ENCODE data around the gene LMOD1. TPM values are rescaled to one million over a fixed set of nuclear protein-coding genes. Genes with fewer than 3 reads are reported as not detected.
"Not testable (repeated sequence)": the region's sequence is repeated elsewhere in the genome, so short reads cannot be mapped to it uniquely, and the experiment has no call there.

LMOD1 gene
- total RNA-seq, 1 donor from 2014 or later = not detected

DNA sequence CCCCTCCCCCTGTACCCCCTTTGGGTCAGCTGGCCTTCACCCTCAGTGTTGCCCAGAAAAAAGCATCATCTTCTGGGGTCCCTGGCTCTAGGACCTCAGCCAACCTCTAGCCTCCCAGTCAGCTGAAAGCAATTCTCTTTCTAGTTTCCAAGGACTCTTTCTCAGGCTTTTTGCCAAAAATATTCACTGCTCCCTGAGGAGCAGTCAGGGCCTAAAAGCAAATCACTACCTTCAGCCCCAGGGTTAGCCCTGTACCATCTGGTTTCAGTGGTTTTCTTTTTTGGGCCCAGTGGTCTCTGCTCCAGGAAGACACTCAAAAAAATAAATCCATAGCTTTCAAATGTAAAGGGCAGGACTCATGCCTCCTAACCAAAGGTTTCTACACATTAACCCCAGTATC is 3.1 kb upstream of the LMOD1 start:
- intact Hi-C loops (cut with micrococcal nuclease) = no loop called here

DNA sequence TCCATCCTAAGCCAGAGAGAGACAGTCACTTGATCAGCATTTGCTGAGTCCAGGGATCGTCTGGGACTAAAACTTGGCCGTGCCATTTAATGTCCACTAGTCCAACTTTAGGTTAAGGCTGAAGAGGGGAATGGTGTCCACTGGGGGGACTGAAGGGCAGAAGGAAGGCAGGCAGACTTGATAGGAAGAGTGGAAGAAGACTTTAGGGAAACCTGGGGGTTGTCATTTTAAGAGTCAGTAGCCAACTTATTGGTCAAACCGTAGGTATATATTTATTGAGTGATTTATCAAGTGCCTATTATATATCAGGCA is 1.3 kb upstream of the LMOD1 start:
- intact Hi-C loops (cut with micrococcal nuclease) = no loop called here

DNA sequence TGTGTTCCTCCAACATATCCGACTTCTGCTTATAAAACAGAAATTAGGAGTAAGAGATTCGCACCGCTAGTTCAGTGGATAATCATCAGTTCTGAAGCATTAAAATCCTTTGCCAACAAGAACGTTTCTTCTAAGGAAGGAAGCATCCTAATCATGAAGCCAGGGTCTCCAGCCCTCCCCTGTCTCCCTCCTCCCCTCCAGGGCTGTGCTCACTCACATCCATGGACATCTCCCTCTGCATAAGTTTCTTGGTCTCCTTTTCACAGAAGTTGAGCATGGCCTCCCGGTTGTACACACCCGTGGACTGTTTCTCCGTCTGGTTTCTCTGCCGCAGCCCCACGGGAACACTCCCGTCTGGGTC is 505 bp downstream of the LMOD1 start:
- intact Hi-C loops (cut with micrococcal nuclease) = no loop called here

DNA sequence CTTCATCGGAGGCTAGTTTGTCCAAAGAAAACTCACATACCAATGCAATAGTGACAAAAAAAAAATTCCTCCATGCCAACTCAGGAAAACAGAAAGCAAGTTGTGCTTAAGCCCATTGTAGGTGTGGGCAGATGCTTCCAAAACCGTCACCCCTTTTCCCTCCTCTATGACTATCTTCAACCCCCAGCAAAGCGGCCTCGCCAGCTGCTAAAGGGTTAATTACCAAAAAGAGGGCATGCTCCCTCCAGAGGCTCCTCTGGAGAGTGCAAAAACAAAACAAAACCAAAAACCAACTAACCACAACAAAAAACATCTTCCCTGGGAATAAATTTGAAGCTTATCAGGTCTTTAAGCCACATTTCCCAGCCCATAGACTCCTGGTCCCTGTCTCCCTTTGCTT is 1.2 kb downstream of the LMOD1 start:
- intact Hi-C loops (cut with micrococcal nuclease) = no loop called here

DNA sequence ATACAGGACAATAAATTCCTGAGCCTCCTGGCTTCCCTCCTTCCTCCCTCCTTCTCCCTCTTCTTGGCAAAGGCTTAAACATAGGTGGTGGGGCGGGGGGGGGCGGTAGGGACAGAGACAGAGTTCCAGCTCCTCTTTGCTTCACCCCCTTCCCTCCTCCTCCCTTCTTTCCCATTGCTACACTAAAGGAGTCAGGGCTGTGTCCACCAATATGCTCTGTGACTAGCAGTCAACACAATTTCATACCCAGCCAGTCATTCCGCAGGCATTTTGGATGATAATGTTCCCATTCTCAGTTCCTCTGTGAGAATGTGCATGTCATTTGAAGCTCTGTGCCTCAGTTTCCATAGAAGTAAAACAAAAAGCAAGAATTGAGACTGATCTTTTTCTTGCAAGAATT is 1.7 kb downstream of the LMOD1 start:
- intact Hi-C loops (cut with micrococcal nuclease) = no loop called here

DNA sequence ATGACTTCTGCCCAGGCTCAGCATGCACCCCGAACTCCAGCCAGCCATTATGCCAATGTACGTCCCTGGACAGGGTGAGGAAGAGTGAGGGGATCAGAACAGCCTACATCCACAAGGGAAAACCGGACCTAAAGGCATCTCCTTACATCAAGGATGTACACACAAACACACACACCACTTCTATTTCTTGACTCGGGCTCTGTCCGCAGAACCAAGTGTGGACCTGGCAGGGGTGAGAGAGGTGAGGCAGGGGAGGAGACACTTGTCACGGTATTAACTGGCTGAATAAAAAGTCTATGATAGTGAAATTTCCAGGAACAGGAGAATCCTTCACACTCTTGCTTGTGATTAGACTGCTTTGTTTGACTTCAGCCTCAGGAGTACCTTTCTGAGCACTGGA is 2.3 kb downstream of the LMOD1 start:
- intact Hi-C loops (cut with micrococcal nuclease) = no loop called here

DNA sequence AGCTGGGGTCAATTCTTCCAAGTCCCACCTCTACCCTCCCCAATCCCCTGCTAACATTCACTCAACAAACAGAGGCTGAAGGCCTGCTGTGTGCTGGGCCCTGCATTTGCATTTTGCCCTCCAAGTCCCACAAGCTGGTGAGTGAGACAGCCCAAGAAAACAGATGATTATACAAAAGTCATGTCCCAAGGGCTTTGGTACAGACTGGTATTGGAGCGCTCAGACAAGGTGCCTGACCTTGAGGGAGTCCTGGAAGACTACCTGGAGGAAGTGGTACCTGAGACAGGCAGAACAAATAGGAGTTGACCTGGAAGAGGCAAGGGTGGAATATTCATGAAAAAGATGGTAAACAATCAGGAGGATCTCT is 4.2 kb downstream of the LMOD1 start:
- intact Hi-C loops (cut with micrococcal nuclease) = no loop called here

DNA sequence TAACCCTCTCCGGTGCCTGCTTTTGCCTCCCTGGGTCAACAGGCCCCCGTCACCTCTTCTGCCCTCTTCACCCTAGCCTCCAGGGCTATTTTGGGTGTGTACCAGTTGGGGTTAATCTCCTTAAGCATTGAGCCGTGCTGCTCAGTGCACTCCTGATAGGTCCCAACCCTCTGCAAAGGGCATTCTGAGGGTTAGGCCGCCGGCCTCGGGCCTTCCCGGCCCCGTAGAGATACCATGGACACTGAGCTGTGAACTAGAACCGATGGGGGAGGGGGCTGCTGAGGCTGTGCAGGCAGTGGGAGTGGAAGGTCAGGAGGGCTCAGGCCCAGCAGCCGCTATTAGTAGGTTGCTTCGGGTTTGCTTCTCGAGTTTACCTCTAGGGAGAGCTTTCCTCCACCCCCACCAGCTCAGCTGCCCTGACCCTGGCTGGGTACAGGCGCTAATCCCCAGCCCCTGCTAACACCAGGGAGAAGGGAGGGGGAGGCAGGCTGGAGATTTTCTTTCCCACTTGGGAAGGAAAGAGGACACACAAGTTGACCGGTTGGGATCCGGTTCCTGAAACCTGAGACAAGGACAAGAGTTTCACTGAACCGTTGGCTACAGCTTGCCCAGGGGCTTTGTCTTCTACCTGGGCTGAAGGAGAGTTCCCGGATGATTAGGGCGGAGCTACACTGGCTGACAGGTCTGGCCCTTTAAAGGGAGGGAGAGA is 4.8 kb downstream of the LMOD1 start:
- intact Hi-C loops (cut with micrococcal nuclease) = no loop called here

DNA sequence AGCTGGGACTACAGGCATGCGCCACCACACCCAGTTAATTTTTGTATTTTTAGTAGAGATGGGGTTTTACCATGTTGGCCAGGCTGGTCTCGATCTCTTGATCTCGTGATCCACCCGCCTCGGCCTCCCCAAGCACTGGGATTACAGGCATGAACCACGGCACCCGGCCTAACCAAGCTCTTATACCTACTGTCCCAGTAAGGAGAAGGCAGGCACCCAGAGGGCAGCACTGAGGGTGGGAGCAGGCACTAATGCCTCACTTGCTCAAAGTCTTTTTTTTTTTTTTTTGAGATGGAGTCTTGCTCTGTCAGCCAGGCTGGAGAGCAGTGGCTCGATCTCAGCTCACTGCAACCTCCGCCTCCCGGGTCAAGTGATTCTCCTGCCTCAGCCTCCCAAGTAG is 6.0 kb downstream of the LMOD1 start:
- intact Hi-C loops (cut with micrococcal nuclease) = not testable (repeated sequence)

DNA sequence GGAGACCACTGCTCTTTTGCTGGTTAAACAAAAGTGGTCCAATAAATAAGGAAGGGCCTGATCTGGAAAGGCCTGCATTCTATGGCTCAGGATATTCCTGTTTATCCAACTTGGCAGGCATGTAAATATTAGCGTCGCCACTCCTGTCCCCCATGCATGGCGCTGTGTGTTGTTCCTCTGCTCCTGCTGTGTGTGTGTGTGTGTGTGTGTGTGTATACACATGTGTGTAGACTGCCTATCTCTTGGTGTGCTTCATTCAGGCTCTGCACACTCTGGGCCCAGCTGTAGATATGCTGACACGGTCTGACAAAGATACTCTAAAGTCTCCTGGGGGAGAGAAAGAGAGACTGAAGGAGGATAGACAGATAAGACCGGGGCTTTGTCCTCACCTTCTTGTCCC is 6.8 kb downstream of the LMOD1 start:
- intact Hi-C loops (cut with micrococcal nuclease) = no loop called here

DNA sequence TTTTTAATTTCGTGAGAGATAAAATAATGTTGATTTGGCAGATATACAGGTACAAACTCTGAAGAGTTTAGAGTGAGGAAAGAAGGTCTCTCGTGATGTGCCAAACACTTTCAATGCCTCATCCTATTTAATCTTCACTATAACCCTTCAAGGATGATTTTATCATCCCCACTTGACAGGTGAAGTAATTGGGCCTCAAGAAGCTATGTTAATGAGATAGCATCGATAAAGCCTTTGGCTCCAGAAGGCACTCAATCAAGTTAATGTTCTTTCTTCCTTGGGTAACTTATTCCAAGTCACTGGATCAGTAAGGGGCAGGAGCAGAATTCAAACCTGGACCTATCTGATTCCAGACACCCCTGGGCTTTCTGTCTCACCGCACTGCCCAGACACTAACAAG is 7.2 kb downstream of the LMOD1 start:
- intact Hi-C loops (cut with micrococcal nuclease) = no loop called here

DNA sequence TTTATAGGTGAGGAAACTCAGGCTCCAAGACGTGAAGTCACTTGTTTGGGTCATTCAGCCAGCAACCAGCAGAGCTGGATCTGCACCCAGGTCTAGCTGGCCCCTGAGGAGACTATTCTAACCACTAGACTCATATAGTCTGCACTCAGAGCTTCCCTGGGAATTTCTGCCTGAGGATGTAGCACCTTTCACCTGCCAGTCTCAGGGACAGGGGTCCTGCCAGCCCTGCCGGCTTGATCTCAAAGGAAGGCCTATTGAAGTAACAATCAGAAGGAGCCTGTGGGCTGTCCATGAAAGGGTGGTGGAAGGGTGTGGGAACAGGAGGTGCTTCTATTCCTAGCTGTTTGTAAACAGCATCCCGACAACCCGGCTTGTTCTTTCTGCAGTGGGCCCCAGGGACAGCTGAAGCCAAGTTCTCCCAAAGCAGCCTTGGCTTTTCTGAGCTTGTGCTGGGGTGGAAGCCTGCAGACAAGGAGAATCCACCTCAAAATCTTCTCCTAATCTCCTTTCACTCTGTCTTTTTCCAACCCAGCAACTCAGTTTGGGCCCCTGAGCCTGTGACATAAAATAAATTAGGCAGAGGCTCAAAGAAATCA is 7.8 kb downstream of the LMOD1 start:
- intact Hi-C loops (cut with micrococcal nuclease) = no loop called here

DNA sequence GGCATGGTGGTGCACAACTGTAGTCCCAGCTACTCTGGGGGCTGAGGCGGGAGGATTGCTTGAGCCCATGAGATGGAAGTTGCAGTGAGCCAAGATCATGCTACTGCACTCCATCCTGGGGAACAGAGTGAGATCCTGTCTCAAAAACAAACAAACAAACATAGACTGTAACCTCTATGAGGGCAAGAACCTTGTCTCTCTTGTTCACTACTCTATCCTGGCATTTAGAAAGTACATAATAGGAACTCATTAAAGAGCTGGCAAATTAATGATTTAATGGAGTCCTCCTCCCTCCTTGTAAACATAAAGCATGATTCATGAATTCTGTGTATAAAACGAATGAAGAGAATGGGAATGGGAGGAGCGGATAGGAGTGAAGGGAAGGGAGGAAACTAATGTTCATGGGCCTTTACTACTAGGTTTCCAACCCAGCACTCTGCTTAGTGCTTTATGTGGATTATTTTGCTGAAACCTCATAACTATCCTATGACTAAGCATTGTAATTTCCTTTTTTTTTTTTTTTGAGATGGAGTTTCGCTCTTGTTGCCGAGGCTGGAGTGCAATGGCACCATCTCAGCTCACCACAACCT is 8.6 kb downstream of the LMOD1 start:
- intact Hi-C loops (cut with micrococcal nuclease) = no loop called here

DNA sequence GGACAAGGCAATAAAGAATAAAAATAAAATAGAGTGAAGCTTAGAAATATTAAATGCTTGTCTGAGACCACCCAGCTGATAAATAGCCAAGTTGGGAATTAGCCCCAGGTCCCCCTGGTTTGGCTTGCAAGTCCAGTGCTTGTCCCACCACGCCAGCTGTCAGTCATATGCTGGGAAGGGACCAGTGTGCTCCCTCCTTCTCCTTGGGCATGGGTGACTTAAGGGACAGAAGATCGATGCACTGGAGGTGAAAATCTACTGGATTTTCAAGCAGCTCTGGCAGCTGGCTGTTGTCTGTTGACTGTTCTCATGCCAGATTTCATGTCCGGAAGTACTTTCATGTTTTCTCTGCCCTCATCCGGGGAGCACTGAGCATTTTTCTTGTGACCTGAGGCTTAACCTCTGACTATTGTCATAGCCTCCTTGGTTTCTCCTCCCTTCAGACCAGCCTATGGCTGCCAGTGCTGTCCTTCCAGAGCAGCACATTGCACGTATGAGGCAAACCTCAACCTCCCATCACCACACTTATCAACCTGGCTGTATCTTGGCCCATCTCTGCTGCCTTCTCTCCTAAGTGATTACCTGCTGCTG is 12.4 kb downstream of the LMOD1 start:
- intact Hi-C loops (cut with micrococcal nuclease) = no loop called here

DNA sequence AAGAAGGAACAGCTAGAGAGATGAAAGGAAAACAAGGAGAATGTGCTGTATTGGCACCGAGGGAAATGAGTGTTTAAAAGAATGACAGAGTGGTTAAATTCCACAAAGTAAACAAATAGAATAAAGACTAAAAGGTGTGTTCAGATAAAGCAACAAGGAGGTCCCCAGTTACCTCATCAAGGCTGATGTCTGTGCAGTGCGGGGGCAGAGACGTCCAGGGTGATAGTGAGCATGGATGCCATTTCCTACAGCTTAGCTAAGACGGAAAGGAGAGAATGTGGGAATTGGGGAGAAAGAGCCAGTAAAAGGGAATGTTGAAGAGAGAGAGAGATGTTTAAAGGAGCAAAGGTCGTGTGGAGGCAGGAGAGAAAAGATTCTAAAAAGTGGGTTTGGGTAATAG is 15.5 kb downstream of the LMOD1 start:
- intact Hi-C loops (cut with micrococcal nuclease) = no loop called here

DNA sequence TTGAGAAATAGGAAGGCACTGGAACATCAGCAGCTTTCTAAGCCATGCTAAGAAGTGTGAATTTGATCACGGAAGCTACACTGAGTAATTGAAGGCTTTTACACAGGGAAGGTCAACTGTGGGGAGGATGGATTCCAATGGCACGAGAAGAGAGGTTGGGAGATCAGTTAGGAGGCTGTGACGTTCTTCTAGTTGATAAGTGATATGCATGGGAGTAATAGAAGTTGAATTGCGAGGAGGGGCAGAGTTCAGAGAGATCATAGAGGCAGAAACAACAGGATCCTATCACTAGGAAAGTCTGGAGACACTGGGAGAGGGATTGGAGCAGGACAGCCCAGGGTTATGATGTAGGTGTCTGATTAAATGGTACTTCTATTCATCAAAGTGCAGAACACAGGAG is 16.2 kb downstream of the LMOD1 start:
- intact Hi-C loops (cut with micrococcal nuclease) = no loop called here

DNA sequence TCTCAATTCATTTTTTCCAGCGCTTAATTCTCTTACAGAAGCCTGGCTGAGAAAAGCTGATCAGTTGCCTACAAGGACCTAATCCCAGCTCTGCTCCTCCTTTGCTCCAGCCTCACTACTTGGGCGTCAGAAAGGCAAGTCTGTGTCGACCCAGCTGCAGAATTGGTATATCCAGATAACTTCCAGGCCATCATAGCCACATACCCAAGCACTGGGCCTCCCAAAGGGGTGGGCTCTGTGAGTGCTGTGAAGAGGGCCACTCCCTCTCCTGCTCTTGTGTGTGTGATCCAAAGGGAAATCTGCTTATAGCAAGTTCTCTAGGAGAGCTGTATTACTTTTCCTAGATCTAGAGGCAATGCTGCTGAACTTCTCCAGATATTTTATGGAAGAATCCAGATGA is 18.1 kb downstream of the LMOD1 start:
- intact Hi-C loops (cut with micrococcal nuclease) = no loop called here

DNA sequence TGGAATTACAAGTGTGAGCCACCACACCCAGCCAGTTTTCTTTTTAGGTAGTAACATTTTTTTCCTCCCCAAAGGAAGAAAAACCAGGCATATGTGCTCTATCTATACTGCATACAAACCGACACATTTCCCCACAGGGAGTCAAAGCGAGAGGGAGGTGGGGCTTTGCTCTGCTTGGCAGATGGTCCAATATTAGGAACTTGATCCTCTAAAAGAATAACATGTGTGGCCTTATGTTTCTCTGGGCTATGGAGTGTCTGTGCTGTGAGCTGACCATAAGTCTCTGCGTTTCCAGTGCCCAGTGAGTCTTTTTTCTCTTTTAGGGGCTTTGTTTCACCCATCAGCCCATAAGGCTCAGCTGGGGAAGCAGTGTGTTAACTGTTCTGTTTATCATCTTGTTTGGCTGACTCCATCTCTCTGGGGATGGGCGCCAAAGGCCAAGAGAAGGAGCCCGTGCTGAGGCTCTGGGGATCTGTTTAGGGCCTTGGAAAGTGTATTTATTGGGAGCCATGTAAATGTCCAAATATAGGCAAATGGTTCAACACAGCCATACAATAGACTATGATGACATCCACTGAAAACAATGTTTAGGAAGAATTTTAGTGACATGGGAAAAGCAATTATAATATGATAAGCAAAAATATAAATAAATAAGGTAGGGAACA is 20.2 kb downstream of the LMOD1 start:
- intact Hi-C loops (cut with micrococcal nuclease) = no loop called here

DNA sequence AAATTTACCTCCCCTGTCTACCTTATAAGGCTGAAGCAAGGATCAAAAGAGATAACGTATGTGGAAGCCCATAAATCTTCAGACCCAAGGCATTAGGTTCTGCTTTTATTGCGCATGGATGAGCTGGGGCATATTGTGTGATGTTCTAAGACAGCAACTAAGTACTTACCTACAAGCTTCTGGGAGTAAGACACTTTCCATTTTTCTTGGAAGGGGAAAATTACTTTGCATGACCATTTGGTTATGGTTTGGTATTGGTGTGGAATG is 21.1 kb downstream of the LMOD1 start:
- intact Hi-C loops (cut with micrococcal nuclease) = no loop called here

DNA sequence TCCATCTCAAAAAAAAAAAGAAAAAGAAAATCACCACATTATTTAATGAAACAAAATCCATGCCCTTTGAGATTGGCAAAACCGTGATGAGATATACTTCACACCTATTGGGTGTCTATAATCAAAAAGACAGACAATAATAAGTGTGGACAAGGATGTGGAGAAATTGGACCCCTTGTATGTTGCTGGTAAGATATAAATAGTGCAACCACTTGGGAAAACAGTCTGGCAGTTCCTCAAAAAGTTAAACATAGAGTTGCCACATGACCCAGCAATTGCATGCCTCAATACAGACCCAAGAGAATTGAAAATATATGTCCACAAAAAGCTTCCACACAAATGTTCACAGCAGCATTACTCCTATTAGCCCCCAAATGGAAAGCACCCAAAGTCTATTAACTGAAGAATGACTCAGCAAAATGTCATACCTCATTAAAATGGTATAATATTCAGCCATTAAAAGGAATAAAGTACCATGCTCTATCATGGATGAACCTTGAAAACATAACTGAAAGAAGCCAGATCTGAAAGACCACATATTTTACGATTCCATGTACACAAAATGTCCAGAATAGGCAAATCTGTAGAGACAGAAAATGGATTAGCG is 24.3 kb downstream of the LMOD1 start:
- intact Hi-C loops (cut with micrococcal nuclease) = no loop called here

DNA sequence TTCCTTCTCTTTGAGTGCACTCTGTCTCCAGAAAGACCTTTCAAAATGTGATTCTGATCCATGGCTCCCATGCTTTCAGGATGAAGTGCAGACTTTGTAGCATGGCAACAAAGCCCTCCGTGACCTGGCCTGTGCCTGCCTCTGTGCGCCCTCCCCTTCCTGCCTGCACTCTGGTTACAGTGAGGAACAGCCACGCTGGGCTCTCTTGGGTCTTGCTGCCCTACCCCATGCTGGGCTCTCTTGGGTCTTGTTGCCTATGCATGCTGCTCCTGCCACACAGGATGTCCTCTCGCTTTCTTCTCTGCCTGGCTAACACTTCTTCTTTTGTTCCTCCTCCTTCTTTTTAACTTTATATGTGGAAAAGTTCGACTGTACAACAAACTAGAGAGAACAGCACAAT is 28.0 kb downstream of the LMOD1 start:
- intact Hi-C loops (cut with micrococcal nuclease) = no loop called here

DNA sequence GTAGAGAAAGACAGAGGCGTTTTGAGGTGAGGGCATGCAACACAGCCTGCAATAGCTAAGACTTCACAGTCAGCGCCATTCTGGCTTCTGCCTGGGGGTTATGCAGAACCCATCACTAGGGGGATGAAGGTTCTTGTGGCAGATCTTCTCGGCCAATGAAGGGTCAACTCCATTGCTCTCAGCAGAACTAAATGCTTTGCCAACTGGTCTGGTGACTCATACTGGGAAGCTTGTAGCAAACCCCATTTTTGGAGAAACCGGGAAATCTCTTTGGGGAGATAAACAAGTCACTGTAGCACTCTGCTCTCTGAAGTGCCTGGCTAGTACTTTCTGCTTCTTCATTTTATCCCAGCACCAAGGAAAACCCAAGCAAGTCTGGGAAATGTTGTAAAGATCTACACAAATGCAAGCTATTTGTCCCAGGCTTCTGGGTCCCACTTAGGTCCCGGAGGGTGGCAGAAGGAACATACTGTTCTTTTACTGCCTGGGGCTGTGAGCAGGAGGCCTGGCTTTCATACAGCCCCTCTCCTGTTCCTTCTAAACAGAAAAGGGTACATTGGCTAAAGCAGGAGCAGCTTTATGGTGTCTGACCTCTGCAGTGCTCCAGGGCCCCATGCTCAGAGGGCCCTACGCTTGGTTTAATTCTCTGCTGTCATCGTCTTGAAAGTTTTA is 28.9 kb downstream of the LMOD1 start:
- intact Hi-C loops (cut with micrococcal nuclease) = no loop called here
